ENCODE data around the gene LY86. TPM values are rescaled to one million over a fixed set of nuclear protein-coding genes. Genes with fewer than 3 reads are reported as not detected.

LY86 gene
- total RNA-seq, 1 experiment from 2014 or later = not detected

- 0 out of 7 replicates have a peak overlapping the region, but pooled peaks of 1 of the 3 experiments have one; percentile 60 for H3K27ac Mint-ChIP-seq
- no CpG with 5 or more reads among the region's 1 CpG for WGBS (ENCODE audit: extremely low coverage, insufficient read length, low lambda C conversion rate)
- H3K23ac ChIP-seq (ENCODE audit: insufficient read length, low read depth, low read length) = no peak overlapping the region
These were observed 69.3 kb downstream of the LY86 start for GRCh38 chr6:6657820-6658217.

More at GRCh38 chr6:6657820-6658217, 69.3 kb downstream of the LY86 start:
- Histone ChIP-seq H2BK15ac (ENCODE audit: low read depth, low read length) (no peak overlapping the region), H3K79me2 (ENCODE audit: insufficient read depth, low read length) (no peaks in the 10 kb centered on the region), H3K4me1 (ENCODE audit: insufficient read depth, low read length) (no peaks in the 10 kb centered on the region), H3K9ac (ENCODE audit: extremely low read depth, insufficient read length, low read length) (no peak overlapping the region), H3K4ac (ENCODE audit: low read depth, low read length) (no peak overlapping the region), H4K91ac (ENCODE audit: insufficient read length, low read depth, low read length) (no peak overlapping the region), H3K79me1 (ENCODE audit: insufficient read depth, low read depth, low read length, poor library complexity, severe bottlenecking) (no peaks in the 10 kb centered on the region), H3K4me2 (ENCODE audit: insufficient read depth, insufficient read length, low read length) (no peak overlapping the region), H2AFZ (ENCODE audit: low read length) (no peak overlapping the region), H3T11ph (ENCODE audit: low read length) (no peak overlapping the region), H3K18ac (ENCODE audit: insufficient read length, low read depth, low read length) (no peak overlapping the region), H2BK20ac (ENCODE audit: low read depth, low read length, poor library complexity, severe bottlenecking) (no peak overlapping the region), H3K27me3 (ENCODE audit: insufficient read depth, low read length) (peaks cover 2% of the 10 kb centered on the region; the same call in 1 of the 2 replicates), H2BK120ac (ENCODE audit: low read depth, low read length, poor library complexity, severe bottlenecking) (no peak overlapping the region), H2BK12ac (ENCODE audit: insufficient read length, low read depth, low read length) (no peak overlapping the region), H4K8ac (replicated peaks; ENCODE audit: insufficient read length, low read depth, low read length) (no peak overlapping the region), H4K5ac (ENCODE audit: insufficient read length, low read depth, low read length) (no peak overlapping the region), H2AK5ac (ENCODE audit: insufficient read length, low read length) (no peak overlapping the region), H4K20me1 (ENCODE audit: control insufficient read depth, insufficient read depth, insufficient read length) (no peaks in the 10 kb centered on the region), H3K23me2 (ENCODE audit: insufficient read length, low read depth, low read length, poor library complexity, severe bottlenecking) (no peaks in the 10 kb centered on the region), H3K27ac (ENCODE audit: insufficient read length, low read depth, low read length) (no peak overlapping the region), H3K14ac (ENCODE audit: insufficient read depth, low read length) (no peak overlapping the region), H3K56ac (ENCODE audit: insufficient read length, low read depth, low read length) (no peak overlapping the region), H2BK5ac (ENCODE audit: insufficient read length, low read length) (no peak overlapping the region), H3K9me3 (ENCODE audit: control insufficient read depth, low read depth, low read length) (no peaks in the 10 kb centered on the region)
- Mint-ChIP-seq H3K4me1 (peaks cover 9 to 11% of the 10 kb centered on the region in 2 experiments), H3K36me3 (ENCODE audit: insufficient read depth in 1 of 3, low read depth in 3 of 3) (no peaks in the 10 kb centered on the region; a peak in 1 of 7 replicates), H3K9me3 (peaks cover 3 to 8% of the 10 kb centered on the region in 2 experiments; a peak in 3 of 5 replicates), H3K27me3 (ENCODE audit: low read depth) (peaks cover 39% of the 10 kb centered on the region), H3K4me3 (no peak overlapping the region)
- no peak for DNase-seq
- no peak for TF ChIP-seq CTCF (conservative IDR thresholded peaks at IDR 0.05)

Measured in H9 (cell line).